Keratinocyte (primary cell): ENCODE results near the gene MAP3K4. TPM values are rescaled to one million over a fixed set of nuclear protein-coding genes. Genes with fewer than 3 reads are reported as not detected.

Source experiments
- DNase-seq: peaks from one replicate; pipeline ENCODE4 v3.0.0-alpha.2; 2011; ENCODE audit warnings: low read depth, missing footprints, low spot score
- FAIRE-seq: peaks from 2 replicates; lab custom pipeline; 2011; peaks lifted over from hg19 to GRCh38; lab: Jason Lieb, UNC
- H2AFZ ChIP-seq: 2 replicates; pipeline ENCODE4 v1.6.0; 2012; ENCODE audit warnings: low read length, control low read depth, inconsistent platforms; ENCODE audit not compliant: control insufficient read depth
- H3K27ac ChIP-seq: 2 replicates; pipeline ENCODE4 v1.5.1; 2011; ENCODE audit warnings: low read length; ENCODE audit not compliant: control insufficient read depth, insufficient read depth
- H3K27me3 ChIP-seq: 3 replicates; pipeline ENCODE4 v1.6.0; 2011; ENCODE audit warnings: low read length; ENCODE audit not compliant: control insufficient read depth, insufficient read depth; ENCODE audit errors: extremely low read depth
- H3K36me3 ChIP-seq, 2 experiments: 2 replicates in 1 of 2; 3 replicates in 1 of 2; pipeline ENCODE4 v1.5.1; 2011; ENCODE audit warnings: low read length in 2 of 2, mild to moderate bottlenecking in 1 of 2; ENCODE audit not compliant: control insufficient read depth in 2 of 2, insufficient read depth in 2 of 2; ENCODE audit errors: extremely low read depth in 1 of 2
- H3K4me1 ChIP-seq: 3 replicates; pipeline ENCODE4 v1.5.1; 2011; ENCODE audit warnings: low read length; ENCODE audit not compliant: control insufficient read depth, insufficient read depth; ENCODE audit errors: extremely low read depth
- H3K4me2 ChIP-seq: 3 replicates; pipeline ENCODE4 v1.6.0; 2011; ENCODE audit warnings: low read depth, low read length; ENCODE audit not compliant: control insufficient read depth, insufficient read depth; ENCODE audit errors: extremely low read depth
- H3K4me3 ChIP-seq, 3 experiments: fragments of 200-600 bp in 1 of 3; sonication (generic) in 1 of 3; 2 replicates in 2 of 3; 3 replicates in 1 of 3; pipeline ENCODE4 v1.5.1; 2011 to 2016; ENCODE audit warnings: low read length in 3 of 3, mild to moderate bottlenecking in 3 of 3, control low read depth in 2 of 3, inconsistent platforms in 1 of 3, low read depth in 1 of 3, mixed read lengths in 1 of 3, mixed run types in 1 of 3, moderate library complexity in 1 of 3; ENCODE audit not compliant: control insufficient read depth in 2 of 3, insufficient read depth in 2 of 3; ENCODE audit errors: extremely low read depth in 1 of 3
- H3K79me2 ChIP-seq: 2 replicates; pipeline ENCODE4 v1.6.0; 2012; ENCODE audit warnings: low read length; ENCODE audit not compliant: control insufficient read depth, insufficient read depth
- H3K9ac ChIP-seq: 3 replicates; pipeline ENCODE4 v1.6.0; 2011; ENCODE audit warnings: low read length; ENCODE audit not compliant: control insufficient read depth, insufficient read depth; ENCODE audit errors: extremely low read depth
- H3K9me1 ChIP-seq: 3 replicates; pipeline ENCODE4 v1.6.0; 2011; ENCODE audit warnings: low read length; ENCODE audit not compliant: control insufficient read depth, insufficient read depth; ENCODE audit errors: extremely low read depth
- H3K9me3 ChIP-seq: 2 replicates; pipeline ENCODE4 v1.5.1; 2012; ENCODE audit warnings: low read depth, low read length; ENCODE audit not compliant: control insufficient read depth
- H4K20me1 ChIP-seq: 3 replicates; pipeline ENCODE4 v1.6.0; 2011; ENCODE audit warnings: low read length; ENCODE audit not compliant: control insufficient read depth, insufficient read depth; ENCODE audit errors: extremely low read depth
- EZH2 ChIP-seq: IDR thresholded peaks from one replicate; pipeline ENCODE4 v1.6.1; 2012; ENCODE audit warnings: inconsistent platforms, mild to moderate bottlenecking, low read length, moderate library complexity
- dilution Hi-C: fragments of 300-500 bp; cut with MboI; formaldehyde crosslinking; loops from one replicate; pipeline ENCODE4 v1.7.0; 2020; ENCODE audit warnings: low sequenced_read_pairs; ENCODE audit not compliant: extremely low pct_ligation_motif_present
- polyA plus RNA-seq, 5 experiments: library from polyadenylated mRNA; depleted of rRNA in 3 of 5; stranded (reverse) in 3 of 5; stranded (forward) in 1 of 5; unstranded in 1 of 5; fragments of >200 nt; gene quantifications; 1 replicate in 1 of 5; 2 replicates in 3 of 5; 3 replicates in 1 of 5; pipeline versions ENCODE4 v1.2.1 to v1.2.3, GENCODE V29; 2011 to 2012; ENCODE audit warnings: missing spikeins in 2 of 5, low read depth in 1 of 5, low replicate concordance in 1 of 5
- TF ChIP-seq, protein P1 (sequence below), 3 experiments: IDR thresholded peaks in 1 of 3; conservative IDR thresholded peaks in 1 of 3; optimal IDR thresholded peaks in 1 of 3; 2 replicates in 2 of 3; 3 replicates in 1 of 3; pipeline versions ENCODE3 to v1.5.1; 2011; ENCODE audit warnings: low read length in 3 of 3, mild to moderate bottlenecking in 3 of 3, moderate library complexity in 2 of 3, control low read depth in 1 of 3, inconsistent platforms in 1 of 3; ENCODE audit not compliant: insufficient read depth in 2 of 3; ENCODE audit errors: extremely low read depth in 1 of 3

MAP3K4 gene
- polyA plus RNA-seq, 1 donor (not counting 4 experiments of a cell fraction or from before 2014, with no cell fraction given), result 12.8 TPM

- no peak overlapping the region for H3K4me2 ChIP-seq
- TF ChIP-seq, protein P1, sequence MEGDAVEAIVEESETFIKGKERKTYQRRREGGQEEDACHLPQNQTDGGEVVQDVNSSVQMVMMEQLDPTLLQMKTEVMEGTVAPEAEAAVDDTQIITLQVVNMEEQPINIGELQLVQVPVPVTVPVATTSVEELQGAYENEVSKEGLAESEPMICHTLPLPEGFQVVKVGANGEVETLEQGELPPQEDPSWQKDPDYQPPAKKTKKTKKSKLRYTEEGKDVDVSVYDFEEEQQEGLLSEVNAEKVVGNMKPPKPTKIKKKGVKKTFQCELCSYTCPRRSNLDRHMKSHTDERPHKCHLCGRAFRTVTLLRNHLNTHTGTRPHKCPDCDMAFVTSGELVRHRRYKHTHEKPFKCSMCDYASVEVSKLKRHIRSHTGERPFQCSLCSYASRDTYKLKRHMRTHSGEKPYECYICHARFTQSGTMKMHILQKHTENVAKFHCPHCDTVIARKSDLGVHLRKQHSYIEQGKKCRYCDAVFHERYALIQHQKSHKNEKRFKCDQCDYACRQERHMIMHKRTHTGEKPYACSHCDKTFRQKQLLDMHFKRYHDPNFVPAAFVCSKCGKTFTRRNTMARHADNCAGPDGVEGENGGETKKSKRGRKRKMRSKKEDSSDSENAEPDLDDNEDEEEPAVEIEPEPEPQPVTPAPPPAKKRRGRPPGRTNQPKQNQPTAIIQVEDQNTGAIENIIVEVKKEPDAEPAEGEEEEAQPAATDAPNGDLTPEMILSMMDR (optimal IDR thresholded peaks at IDR 0.05 in 1 of 3, IDR thresholded peaks at IDR 0.05 in 1 of 3, conservative IDR thresholded peaks at IDR 0.05 in 1 of 3; ENCODE audit: extremely low read depth in 1 of 3, insufficient read depth in 2 of 3, low read length in 3 of 3), result no peak
- TF ChIP-seq EZH2, result no peak
- H3K27me3 ChIP-seq, result no peaks in the 10 kb centered on the region
- DNase-seq, result no peak
- no peaks in the 10 kb centered on the region for H3K9me1 ChIP-seq
- no peaks in the 10 kb centered on the region for H4K20me1 ChIP-seq
- H3K9me3 ChIP-seq, result no peaks in the 10 kb centered on the region
- no peaks in the 10 kb centered on the region for H3K79me2 ChIP-seq
- H3K4me3 ChIP-seq, result no peak overlapping the region
- dilution Hi-C loops, result no loop called here
- H3K27ac ChIP-seq, result no peak overlapping the region
- no peak overlapping the region for H2AFZ ChIP-seq
- no peak for FAIRE-seq
- H3K4me1 ChIP-seq, result peaks cover 14% of the 10 kb centered on the region
- peaks cover 24 to 40% of the 10 kb centered on the region in 2 experiments for H3K36me3 ChIP-seq
- H3K9ac ChIP-seq, result no peak overlapping the region
Observed at GRCh38 chr6:161108916-161109315, 117.3 kb downstream of the MAP3K4 start.

DNA sequence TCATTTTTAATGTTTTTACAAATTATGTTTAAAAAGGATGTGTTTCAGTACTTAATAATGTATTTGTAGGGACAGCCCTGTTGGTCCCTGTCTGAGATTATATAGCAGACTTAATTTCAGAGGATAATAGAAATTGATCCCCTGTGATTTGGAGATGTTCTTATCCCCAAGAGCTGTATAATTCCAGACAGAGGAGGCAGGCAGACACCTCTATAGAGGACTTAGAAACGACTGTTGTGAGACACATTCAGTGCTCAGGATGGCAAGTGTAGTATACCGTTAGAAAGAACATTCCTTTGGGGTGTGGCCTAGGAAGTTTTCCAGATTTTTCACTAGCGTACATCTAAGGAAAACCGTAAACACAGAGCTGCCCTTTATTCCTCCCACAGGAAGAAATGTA is 117.8 kb downstream of the MAP3K4 start:
- H3K4me1 ChIP-seq, result peaks cover 14% of the 10 kb centered on the region
- no peak overlapping the region for H3K4me3 ChIP-seq
- no peak overlapping the region for H3K4me2 ChIP-seq
- no peaks in the 10 kb centered on the region for H3K9me1 ChIP-seq
- no peaks in the 10 kb centered on the region for H3K9me3 ChIP-seq
- TF ChIP-seq EZH2, result no peak
- TF ChIP-seq, protein P1 (optimal IDR thresholded peaks at IDR 0.05 in 1 of 3, IDR thresholded peaks at IDR 0.05 in 1 of 3, conservative IDR thresholded peaks at IDR 0.05 in 1 of 3; ENCODE audit: extremely low read depth in 1 of 3, insufficient read depth in 2 of 3, low read length in 3 of 3), result no peak
- no peak overlapping the region for H3K27ac ChIP-seq
- no peaks in the 10 kb centered on the region for H4K20me1 ChIP-seq
- DNase-seq (no peak), FAIRE-seq (no peak)
- no peak overlapping the region for H3K9ac ChIP-seq
- H2AFZ ChIP-seq, result no peak overlapping the region
- peaks cover 24 to 38% of the 10 kb centered on the region in 2 experiments for H3K36me3 ChIP-seq
- no peaks in the 10 kb centered on the region for H3K27me3 ChIP-seq
- H3K79me2 ChIP-seq, result no peaks in the 10 kb centered on the region
- dilution Hi-C loops, result no loop called here
